ENCODE measurements around the gene KCND3. TPM values are rescaled to one million over a fixed set of nuclear protein-coding genes. Genes with fewer than 3 reads are reported as not detected.

Gene KCND3
- total RNA-seq, 1 experiment from 2014 or later: 0.10 TPM

DNA sequence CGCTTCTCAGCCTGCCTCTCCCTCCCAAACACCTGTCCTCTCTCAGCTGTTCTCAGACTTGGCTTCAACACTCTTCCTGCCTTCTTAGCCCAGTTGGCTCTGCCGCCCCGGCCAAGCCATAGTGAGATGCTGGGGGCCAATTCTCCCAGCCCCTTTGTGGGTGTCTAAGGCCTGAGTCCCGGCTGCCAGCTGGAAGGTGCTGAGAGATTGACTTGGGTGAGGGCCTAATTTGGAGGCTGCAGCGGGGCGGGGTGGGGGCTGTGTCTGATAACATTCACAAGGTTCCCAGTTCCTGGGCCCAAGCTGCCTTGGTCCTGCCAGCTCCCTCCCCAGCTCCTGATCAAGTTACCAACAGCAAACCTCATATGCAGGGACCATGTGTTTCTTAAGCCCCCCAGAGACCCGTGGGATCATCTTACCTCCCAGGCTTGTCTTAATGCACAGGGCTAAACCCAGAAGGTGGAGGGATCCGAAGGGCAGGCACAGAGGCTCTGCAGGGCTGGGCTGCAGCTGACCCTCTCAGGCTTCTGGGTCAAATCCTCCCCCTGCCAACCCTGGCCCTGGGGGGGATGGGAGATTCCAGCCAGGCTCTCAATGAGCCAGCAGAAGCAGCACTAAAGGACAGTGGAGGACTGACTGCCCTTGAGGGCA lies 260.1 kb downstream of the KCND3 start:
- in situ Hi-C loops (cut with HindIII; ENCODE audit: low sequenced_read_pairs): no loop called here
- peak; percentile 35 for DNase-seq (ENCODE audit: low spot score)

DNA sequence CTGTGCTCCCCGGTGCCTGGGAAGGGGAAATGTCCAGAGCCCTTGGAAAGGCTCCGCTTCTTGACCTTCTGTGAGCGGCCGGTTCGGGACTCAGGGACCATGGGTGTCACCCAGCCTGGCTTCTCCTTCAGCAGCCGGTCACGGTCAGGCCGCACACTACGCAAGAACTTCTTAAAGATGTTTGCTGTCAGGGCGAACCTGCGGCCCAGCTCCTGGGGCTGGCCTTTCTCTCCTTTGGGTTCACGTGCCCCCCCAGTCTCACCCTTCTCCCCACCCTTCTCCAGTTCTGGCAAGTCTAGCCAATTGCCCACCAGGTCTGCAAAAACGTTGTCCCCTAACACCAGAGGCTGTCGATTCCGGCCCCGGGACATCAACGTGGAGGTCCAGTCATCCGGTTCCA lies 262.4 kb downstream of the KCND3 start:
- DNase-seq (ENCODE audit: low spot score): no peak
- in situ Hi-C loops (cut with HindIII; ENCODE audit: low sequenced_read_pairs): no loop called here

- in situ Hi-C loops (cut with HindIII; ENCODE audit: low sequenced_read_pairs): no loop called here
- DNase-seq (ENCODE audit: low spot score): peak; percentile 50
Measured at GRCh38 chr1:111725192-111725591, 264.3 kb downstream of the KCND3 start.

- in situ Hi-C loops (cut with HindIII; ENCODE audit: low sequenced_read_pairs): no loop called here
- no peak for DNase-seq (ENCODE audit: low spot score)
Measured at GRCh38 chr1:111723871-111724270, 265.6 kb downstream of the KCND3 start.

GRCh38 chr1:111723091-111723806 lies 266.2 kb downstream of the KCND3 start:
- DNase-seq (ENCODE audit: low spot score): no peak
- in situ Hi-C loops (cut with HindIII; ENCODE audit: low sequenced_read_pairs): no loop called here

GRCh38 chr1:111720977-111721786 lies 268.3 kb downstream of the KCND3 start:
- in situ Hi-C loops (cut with HindIII; ENCODE audit: low sequenced_read_pairs): no loop called here
- DNase-seq (ENCODE audit: low spot score): peak; percentile 12

Other genes starting within 250 kb of the KCND3 start
- gene DDX20, start 233.8 kb downstream of the KCND3 start, total RNA-seq (2014; rRNA removed; shearing (Covaris generic)): 21.8 and 37.9 TPM in 2 replicates